ENCODE data around the gene CCL15. TPM values are rescaled to one million over a fixed set of nuclear protein-coding genes. Genes with fewer than 3 reads are reported as not detected.
"Not testable (repeated sequence)": the region's sequence is repeated elsewhere in the genome, so short reads cannot be mapped to it uniquely, and the experiment has no call there.

The CCL15 gene
- total RNA-seq, 1 donor from 2014 or later, result not detected

GRCh38 chr17:36001862-36002603, 680 bp upstream of the CCL15 start:
- H3K27me3 ChIP-seq (ENCODE audit: control insufficient read depth, insufficient read depth, low read length), result no peaks in the 10 kb centered on the region
- DNase-seq (ENCODE audit: low read depth), result no peak
- TF ChIP-seq CTCF (IDR thresholded peaks at IDR 0.05; ENCODE audit: insufficient read depth, low read length, poor library complexity, severe bottlenecking), result no peak
- H3K4me3 ChIP-seq (ENCODE audit: low read depth, low read length), result no peak overlapping the region
- no peaks in the 10 kb centered on the region for H3K36me3 ChIP-seq (ENCODE audit: control insufficient read depth, insufficient read depth, low read length)

- DNase-seq (ENCODE audit: low read depth), result no peak
- no peak overlapping the region for H3K4me3 ChIP-seq (ENCODE audit: low read depth, low read length)
- H3K36me3 ChIP-seq (ENCODE audit: control insufficient read depth, insufficient read depth, low read length), result no peaks in the 10 kb centered on the region
These were observed 632 bp downstream of the CCL15 start for GRCh38 chr17:36000732-36001109.

GRCh38 chr17:35998756-35999155, 2.6 kb downstream of the CCL15 start:
- no peak overlapping the region for H3K4me3 ChIP-seq (ENCODE audit: low read depth, low read length)
- DNase-seq (ENCODE audit: low read depth), result no peak
- no peak for TF ChIP-seq CTCF (IDR thresholded peaks at IDR 0.05; ENCODE audit: insufficient read depth, low read length, poor library complexity, severe bottlenecking)
- no peaks in the 10 kb centered on the region for H3K36me3 ChIP-seq (ENCODE audit: control insufficient read depth, insufficient read depth, low read length)
- no peaks in the 10 kb centered on the region for H3K27me3 ChIP-seq (ENCODE audit: control insufficient read depth, insufficient read depth, low read length)

More at GRCh38 chr17:36000732-36001109, 632 bp downstream of the CCL15 start:
- TF ChIP-seq CTCF (IDR thresholded peaks at IDR 0.05; ENCODE audit: insufficient read depth, low read length, poor library complexity, severe bottlenecking), result no peak
- H3K27me3 ChIP-seq (ENCODE audit: control insufficient read depth, insufficient read depth, low read length), result no peaks in the 10 kb centered on the region

- DNase-seq (ENCODE audit: low read depth), result no peak
- H3K36me3 ChIP-seq (ENCODE audit: control insufficient read depth, insufficient read depth, low read length), result no peaks in the 10 kb centered on the region
- no peaks in the 10 kb centered on the region for H3K27me3 ChIP-seq (ENCODE audit: control insufficient read depth, insufficient read depth, low read length)
- TF ChIP-seq CTCF (IDR thresholded peaks at IDR 0.05; ENCODE audit: insufficient read depth, low read length, poor library complexity, severe bottlenecking), result no peak
- no peak overlapping the region for H3K4me3 ChIP-seq (ENCODE audit: low read depth, low read length)
These were observed 3.3 kb downstream of the CCL15 start for GRCh38 chr17:35998018-35998545.

DNA sequence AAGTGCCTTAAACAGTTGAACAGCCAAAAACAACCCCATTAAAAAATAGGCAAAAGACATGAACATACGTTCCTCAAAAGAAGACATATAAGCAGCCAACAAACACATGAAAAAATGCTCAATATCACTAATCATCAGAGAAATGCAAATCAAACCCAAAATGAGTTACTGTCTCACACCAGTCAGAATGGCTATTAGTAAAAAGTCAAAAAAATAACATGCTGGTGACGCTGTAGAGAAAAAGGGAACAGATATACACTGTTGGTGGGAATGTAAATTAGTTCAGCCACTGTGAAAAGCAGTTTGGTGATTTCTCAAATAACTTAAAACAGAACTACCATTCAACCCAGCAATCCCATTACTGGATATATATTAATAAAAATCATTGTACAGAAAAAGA, 6.0 kb downstream of the CCL15 start:
- H3K36me3 ChIP-seq (ENCODE audit: control insufficient read depth, insufficient read depth, low read length); DNase-seq (ENCODE audit: low read depth); H3K4me3 ChIP-seq (ENCODE audit: low read depth, low read length); H3K27me3 ChIP-seq (ENCODE audit: control insufficient read depth, insufficient read depth, low read length): not testable (repeated sequence)

DNA sequence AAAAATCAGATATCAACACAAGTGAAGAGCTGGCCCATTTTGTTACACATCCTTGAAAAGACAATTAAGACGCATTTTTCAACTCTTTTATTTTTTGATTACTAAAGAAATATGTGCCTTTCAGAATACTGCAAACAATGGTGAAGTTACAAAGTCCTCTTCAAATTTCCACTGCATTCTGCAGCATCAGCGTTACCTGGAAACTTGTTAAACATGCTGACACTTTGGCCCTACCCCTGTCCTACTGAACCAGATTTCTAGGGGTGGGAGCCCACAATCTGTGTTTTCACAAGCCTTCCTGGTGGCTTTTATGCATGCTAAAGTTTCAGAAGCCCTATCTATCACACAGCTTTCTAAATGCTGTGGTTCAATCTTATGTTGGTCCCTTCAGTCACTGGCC, 10.3 kb downstream of the CCL15 start:
- Histone ChIP-seq H3K27me3 (ENCODE audit: control insufficient read depth, insufficient read depth, low read length) (no peaks in the 10 kb centered on the region), H3K36me3 (ENCODE audit: control insufficient read depth, insufficient read depth, low read length) (no peaks in the 10 kb centered on the region), H3K4me3 (ENCODE audit: low read depth, low read length) (no peak overlapping the region)
- TF ChIP-seq CTCF (IDR thresholded peaks at IDR 0.05; ENCODE audit: insufficient read depth, low read length, poor library complexity, severe bottlenecking), result no peak
- no peak for DNase-seq (ENCODE audit: low read depth)
